Osteocyte (in vitro differentiated cells): ENCODE results near the gene CNKSR3. TPM values are rescaled to one million over a fixed set of nuclear protein-coding genes. Genes with fewer than 3 reads are reported as not detected.

Source experiments
- DNase-seq: peaks from one replicate; pipeline ENCODE4 v3.0.0; 2021; ENCODE audit warnings: mixed read lengths; ENCODE audit not compliant: unreplicated experiment; ENCODE audit errors: extremely low spot score
- H3K27ac Mint-ChIP-seq: one replicate; pipeline ENCODE4 v1.8.0; 2021; ENCODE audit warnings: mild to moderate bottlenecking, mixed read lengths; ENCODE audit not compliant: unreplicated experiment
- H3K27me3 Mint-ChIP-seq: one replicate; pipeline ENCODE4 v1.8.0; 2021; ENCODE audit warnings: mixed read lengths; ENCODE audit not compliant: unreplicated experiment
- H3K36me3 Mint-ChIP-seq: one replicate; pipeline ENCODE4 v1.8.0; 2021; ENCODE audit warnings: mixed read lengths; ENCODE audit not compliant: unreplicated experiment
- H3K4me1 Mint-ChIP-seq: one replicate; pipeline ENCODE4 v1.8.0; 2021; ENCODE audit warnings: mixed read lengths; ENCODE audit not compliant: unreplicated experiment
- H3K4me3 Mint-ChIP-seq: one replicate; pipeline ENCODE4 v1.8.0; 2021; ENCODE audit warnings: mild to moderate bottlenecking, moderate library complexity, mixed read lengths; ENCODE audit not compliant: unreplicated experiment
- H3K9me3 Mint-ChIP-seq: one replicate; pipeline ENCODE4 v1.8.0; 2021; ENCODE audit warnings: mixed read lengths; ENCODE audit not compliant: unreplicated experiment
- CTCF ChIP-seq: fragments of 200-600 bp; sonication (generic); IDR thresholded peaks from 2 replicates; pipeline ENCODE4 v1.5.0; 2021; ENCODE audit warnings: antibody characterized with exemption, mild to moderate bottlenecking, moderate library complexity
- total RNA-seq: library from RNA; stranded (reverse); gene quantifications from 2 replicates; pipeline ENCODE4 v1.2.1, GENCODE V29; 2021

CNKSR3 gene
- total RNA-seq, 1 donor from 2014 or later: 14.6 TPM

DNA sequence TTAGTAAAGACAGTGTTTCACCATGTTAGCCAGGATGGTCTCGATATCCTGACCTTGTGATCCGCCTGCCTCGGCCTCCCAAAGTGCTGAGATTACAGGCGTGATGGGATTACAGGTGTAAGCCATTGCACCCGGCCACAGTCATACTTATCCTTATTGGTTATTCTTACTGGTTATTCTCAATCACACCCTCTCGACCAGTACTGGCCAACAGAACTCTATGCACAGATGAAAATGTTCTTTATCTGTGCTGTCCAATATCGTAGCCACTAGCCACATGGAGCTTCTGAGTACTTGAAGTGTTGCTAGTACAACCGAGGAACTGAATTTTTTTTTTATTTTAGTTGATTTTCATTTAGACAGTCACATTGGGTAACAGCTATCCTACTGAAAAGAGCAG, 63.5 kb downstream of the CNKSR3 start:
- no peak overlapping the region for H3K27ac Mint-ChIP-seq
- peaks cover 16% of the 10 kb centered on the region for H3K36me3 Mint-ChIP-seq
- H3K4me1 Mint-ChIP-seq: peaks cover 9% of the 10 kb centered on the region
- H3K4me3 Mint-ChIP-seq: no peak overlapping the region
- H3K9me3 Mint-ChIP-seq: no peaks in the 10 kb centered on the region
- no peak for TF ChIP-seq CTCF
- H3K27me3 Mint-ChIP-seq: no peaks in the 10 kb centered on the region
- DNase-seq: no peak

DNA sequence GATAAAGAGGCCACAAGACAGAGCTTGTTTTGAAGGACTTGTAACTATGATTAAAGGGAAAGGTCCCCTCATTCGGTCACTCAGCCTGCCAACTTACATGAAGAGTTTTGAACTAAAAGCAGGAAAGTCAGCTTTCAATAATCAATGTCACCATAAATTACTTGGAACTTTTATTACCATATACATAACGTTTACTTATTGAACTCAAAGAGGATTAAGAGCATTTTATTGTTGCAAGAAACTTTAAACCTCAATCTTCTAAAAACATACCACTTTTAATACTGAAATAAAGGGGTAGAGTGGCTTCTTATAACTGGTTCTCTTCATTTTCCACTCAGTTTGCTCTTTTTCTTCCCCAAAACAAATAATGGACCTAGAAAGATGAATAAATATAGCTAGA, 65.1 kb downstream of the CNKSR3 start:
- no peak overlapping the region for H3K4me3 Mint-ChIP-seq
- peaks cover 9% of the 10 kb centered on the region for H3K4me1 Mint-ChIP-seq
- no peak for DNase-seq
- H3K36me3 Mint-ChIP-seq: peaks cover 29% of the 10 kb centered on the region
- TF ChIP-seq CTCF: no peak
- H3K9me3 Mint-ChIP-seq: no peaks in the 10 kb centered on the region
- no peaks in the 10 kb centered on the region for H3K27me3 Mint-ChIP-seq
- H3K27ac Mint-ChIP-seq: no peak overlapping the region

DNA sequence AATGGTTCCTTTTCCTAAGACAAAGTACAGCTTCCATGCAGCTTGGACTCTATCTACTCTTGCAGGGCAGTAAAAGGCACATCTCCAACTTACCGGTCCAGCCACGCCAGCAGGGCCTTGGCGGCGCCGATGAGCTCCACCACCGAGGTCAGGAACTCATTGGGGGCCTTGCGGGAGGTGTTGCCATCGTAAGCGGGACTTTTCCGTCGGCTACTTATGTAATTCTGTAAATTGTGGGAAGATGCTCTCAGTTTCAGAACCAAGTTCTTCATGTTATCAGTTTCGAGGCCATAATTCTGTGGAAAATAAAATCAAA, 68.5 kb downstream of the CNKSR3 start:
- no peak for DNase-seq
- no peak overlapping the region for H3K4me3 Mint-ChIP-seq
- H3K4me1 Mint-ChIP-seq: no peaks in the 10 kb centered on the region
- peaks cover 29% of the 10 kb centered on the region for H3K36me3 Mint-ChIP-seq
- TF ChIP-seq CTCF: no peak
- H3K27ac Mint-ChIP-seq: no peak overlapping the region
- no peaks in the 10 kb centered on the region for H3K27me3 Mint-ChIP-seq
- no peaks in the 10 kb centered on the region for H3K9me3 Mint-ChIP-seq

GRCh38 chr6:154440422-154441043, 70.0 kb downstream of the CNKSR3 start:
- H3K27me3 Mint-ChIP-seq: no peaks in the 10 kb centered on the region
- H3K27ac Mint-ChIP-seq: no peak overlapping the region
- H3K9me3 Mint-ChIP-seq: no peaks in the 10 kb centered on the region
- H3K4me1 Mint-ChIP-seq: no peaks in the 10 kb centered on the region
- H3K36me3 Mint-ChIP-seq: peaks cover 41% of the 10 kb centered on the region
- H3K4me3 Mint-ChIP-seq: no peak overlapping the region
- no peak for DNase-seq
- no peak for TF ChIP-seq CTCF

- no peak for TF ChIP-seq CTCF
- H3K9me3 Mint-ChIP-seq: no peaks in the 10 kb centered on the region
- no peaks in the 10 kb centered on the region for H3K27me3 Mint-ChIP-seq
- no peak overlapping the region for H3K27ac Mint-ChIP-seq
- no peaks in the 10 kb centered on the region for H3K4me1 Mint-ChIP-seq
- H3K36me3 Mint-ChIP-seq: peaks cover 43% of the 10 kb centered on the region
- H3K4me3 Mint-ChIP-seq: no peak overlapping the region
- DNase-seq: no peak
These were observed 70.5 kb downstream of the CNKSR3 start for GRCh38 chr6:154440022-154440421.
